IPS-NIHi11 (cell line): ENCODE results near the gene MTHFD2L.
A peak's percentile ranks its signal among the peaks of the same experiment; 100 is the strongest.
"Not testable (repeated sequence)": the region's sequence is repeated elsewhere in the genome, so short reads cannot be mapped to it uniquely, and the experiment has no call there.

ENCODE experiments used
- DNase-seq: peaks from one replicate; pipeline ENCODE4 v3.0.0; 2012; ENCODE audit warnings: mixed read lengths, low spot score

Gene MTHFD2L

GRCh38 chr4:74189331-74190043 is 31.6 kb downstream of the MTHFD2L start:
- peak; percentile 48 for DNase-seq

- no peak for DNase-seq
Measured at GRCh38 chr4:74190332-74190731, 32.4 kb downstream of the MTHFD2L start.

DNA sequence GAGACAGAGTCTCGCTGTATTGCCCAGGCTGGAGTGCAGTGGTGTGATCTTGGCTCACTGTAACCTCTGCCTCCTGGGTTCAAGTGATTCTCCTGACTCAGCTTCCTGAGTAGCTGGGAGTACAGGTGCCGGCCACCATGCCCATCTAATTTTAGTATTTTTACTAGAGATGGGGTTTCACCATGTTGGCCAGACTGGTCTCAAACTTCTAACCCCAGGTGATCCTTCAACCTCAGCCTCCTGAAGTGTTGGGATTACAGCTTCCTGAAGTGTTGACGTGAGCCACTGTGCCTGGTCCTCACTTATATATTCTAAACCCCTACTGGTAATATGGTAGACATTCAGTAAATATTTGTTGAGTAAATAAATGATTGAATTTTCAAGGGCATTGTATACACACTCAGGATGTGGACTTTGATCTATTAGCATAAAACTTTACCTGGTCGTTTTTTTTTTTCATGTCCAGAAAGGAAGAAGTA is 33.0 kb downstream of the MTHFD2L start:
- no peak for DNase-seq

DNA sequence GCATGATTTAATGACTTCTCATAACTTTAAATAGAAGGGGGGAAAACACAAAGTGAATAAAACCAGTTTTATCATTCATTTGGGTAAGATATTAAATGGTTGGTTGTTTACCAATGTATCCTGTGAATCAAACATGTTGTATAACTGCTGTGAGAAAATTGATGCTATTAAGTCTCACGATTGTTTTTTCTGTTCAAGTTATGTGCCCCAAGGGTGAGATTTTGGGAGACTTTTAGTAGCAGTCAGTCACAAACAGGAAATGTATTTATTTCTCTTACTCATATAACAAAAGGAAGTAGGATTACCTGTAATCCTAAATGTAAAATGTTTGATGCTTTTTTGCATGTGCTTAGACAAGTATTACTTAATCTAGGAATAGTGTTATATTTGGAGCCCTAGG is 39.2 kb downstream of the MTHFD2L start:
- DNase-seq, result no peak

DNA sequence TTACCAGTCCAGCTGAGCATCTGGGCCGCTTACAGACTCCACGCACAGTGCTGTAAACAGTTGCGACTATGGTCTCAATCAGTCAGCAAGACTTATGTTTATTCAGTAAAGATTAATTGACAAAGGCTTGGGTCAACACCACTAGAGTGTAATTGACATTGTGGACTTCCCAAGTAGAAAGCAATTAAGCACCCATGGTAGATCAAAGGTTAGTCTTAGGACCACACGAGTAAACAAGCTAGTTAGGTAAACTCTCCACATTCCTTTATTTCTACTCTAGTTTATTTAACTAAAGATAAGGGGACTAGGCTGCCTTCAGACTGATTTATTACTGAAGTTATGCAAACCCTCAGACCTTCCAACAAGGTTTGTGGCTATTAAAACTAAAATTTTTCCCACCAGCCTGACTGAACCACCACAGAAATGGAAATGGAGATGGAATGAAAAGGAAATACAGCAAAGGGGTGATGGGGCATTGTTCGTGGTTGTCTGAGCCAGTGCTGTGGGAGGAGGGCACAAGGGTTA is 44.2 kb downstream of the MTHFD2L start:
- DNase-seq, result no peak

- DNase-seq, result no peak
Measured at GRCh38 chr4:74203467-74203866, 45.5 kb downstream of the MTHFD2L start.

- no peak for DNase-seq
Measured at GRCh38 chr4:74205046-74205445, 47.1 kb downstream of the MTHFD2L start.

- no peak for DNase-seq
Measured at GRCh38 chr4:74205559-74205958, 47.6 kb downstream of the MTHFD2L start.

DNA sequence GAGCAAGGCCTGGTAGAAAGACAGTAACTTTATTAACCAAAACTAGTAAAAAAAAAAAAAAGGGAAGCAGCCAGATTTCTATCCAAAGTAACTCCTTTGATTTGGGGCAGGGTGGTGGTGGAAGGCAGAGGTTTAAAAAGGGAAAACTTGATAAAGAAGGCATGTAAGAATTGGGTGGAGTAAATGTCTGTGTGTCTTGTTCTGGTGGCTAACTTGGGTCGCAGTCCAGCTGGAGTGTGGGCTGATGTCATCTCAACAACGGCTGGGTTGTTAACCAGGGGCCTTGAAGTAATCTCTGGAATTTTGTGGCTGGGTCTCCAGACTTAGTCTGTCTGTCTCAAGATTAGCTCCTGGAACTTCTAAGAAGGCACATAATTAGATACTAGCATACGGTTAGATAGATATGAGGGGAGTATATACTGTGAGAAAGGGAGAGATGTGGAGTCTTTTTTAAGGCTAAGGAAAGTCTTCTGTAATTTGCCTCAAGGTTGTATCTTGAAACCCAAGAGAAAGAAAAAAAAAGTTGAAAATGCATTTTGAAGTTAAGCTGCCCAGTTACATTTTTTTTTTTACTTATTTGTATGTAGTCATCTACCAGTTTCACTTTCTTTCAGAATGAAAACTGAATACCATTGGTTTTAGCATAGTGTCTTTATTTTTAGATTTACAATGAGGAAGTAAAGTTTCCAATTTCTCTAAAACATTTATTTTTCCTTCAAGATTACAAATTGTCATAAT is 48.3 kb downstream of the MTHFD2L start:
- DNase-seq, result no peak

DNA sequence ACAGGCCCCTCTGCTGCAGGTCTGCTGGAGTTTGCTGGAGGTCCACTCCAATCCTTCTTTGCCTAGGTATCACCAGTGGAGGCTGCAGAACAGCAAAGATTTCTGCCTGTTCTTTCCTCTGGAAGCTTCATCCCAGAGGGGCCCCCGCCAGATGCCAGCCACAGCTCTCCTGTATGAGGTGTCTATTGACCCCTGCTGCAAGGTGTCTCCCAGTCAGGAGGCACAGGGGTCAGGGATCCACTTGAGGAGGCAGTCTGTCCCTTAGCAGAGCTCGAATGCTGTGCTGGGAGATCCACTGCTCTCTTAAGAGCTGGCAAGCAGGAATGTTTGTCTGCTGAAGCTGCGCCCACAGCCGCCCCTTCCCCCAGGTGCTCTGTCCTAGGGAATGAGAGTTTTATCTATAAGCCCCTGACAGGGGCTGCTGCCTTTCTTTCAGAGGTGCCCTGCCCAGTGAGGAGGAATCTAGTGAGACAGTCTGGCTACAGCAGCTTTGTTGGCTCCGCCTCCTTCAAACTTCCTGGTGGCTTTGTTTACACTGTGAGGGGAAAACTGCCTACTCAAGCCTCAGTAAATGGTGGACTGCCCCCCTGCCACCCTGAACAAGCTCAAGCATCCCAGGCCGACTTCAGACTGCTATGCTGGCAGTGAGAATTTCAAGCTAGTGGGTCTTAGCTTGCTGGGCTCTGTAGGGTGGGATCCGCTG is 56.7 kb downstream of the MTHFD2L start:
- DNase-seq, result not testable (repeated sequence)

DNA sequence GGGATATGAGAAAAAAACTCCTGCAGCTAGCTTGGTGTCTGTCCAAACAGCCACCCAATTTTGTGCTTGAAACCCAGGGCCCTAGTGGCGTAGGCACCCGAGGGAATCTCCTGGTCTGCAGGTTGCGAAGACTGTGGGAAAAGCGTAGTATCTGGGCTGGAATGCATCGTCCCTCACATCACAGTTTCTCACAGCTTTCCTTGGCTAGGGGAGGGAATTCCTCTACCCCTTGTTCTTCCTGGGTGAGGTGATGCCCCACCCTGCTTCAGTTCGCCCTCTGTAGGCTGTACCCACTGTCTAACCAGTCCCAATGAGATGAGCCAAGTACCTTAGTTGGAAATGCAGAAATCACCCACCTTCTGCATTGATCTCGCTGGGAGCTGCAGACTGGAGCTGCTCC is 57.3 kb downstream of the MTHFD2L start:
- not testable (repeated sequence) for DNase-seq

DNA sequence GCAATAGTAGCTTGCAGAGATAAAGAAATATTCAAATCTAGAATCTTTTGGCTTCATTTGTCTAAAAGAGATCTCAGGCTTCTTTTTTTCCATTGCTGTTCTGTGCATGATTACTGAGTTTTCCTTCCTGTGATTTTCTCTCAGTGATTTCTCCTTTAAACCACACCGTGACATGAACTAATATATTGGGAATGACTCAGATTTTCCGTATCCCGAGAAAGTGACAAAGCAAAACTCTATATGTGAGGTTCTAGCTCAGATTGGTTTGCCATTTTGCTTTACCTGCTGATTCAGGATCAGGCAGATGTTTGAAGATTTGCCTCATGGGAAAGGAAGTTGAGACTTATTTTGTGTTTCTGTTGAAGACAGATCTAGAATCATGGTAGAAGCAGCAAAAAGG is 59.4 kb downstream of the MTHFD2L start:
- no peak for DNase-seq

DNA sequence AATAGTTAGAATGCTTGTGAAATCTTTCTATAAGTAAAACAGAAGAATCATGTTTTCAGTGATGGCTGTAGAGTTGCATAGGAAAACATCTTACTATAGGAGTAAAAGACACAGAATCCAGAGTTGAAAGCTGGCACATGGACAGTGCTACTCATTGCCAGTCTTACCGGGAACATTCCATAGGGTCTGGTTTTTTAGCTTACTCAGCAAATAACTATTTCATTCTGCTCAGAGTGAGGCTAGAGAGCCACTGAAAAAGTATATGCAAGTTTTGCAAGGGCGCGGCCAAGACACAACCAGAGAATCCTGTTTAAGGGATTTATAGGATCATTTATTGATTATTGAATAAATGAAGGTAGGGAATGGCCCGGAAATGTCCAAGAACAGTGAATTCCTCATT is 60.3 kb downstream of the MTHFD2L start:
- DNase-seq, result no peak

GRCh38 chr4:74219240-74219639 is 61.3 kb downstream of the MTHFD2L start:
- no peak for DNase-seq

DNA sequence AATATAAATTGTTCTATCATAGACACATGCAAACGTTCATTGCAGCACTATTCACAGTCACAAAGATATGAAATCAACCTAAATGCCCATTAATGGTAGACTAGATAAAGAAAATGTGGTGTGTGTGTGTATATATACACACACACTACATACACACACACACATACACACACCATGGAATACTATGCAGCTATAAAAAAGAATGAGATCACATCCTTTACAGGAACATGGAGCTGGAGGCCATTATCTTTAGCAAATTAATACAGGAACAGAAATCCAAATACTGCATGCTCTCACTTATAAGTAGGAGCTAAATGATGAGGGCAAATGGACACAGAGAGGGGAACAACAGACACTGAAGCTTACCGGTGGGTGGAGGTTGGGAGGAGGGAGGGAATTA is 65.2 kb downstream of the MTHFD2L start:
- DNase-seq, result no peak

- DNase-seq, result no peak
Measured at GRCh38 chr4:74223801-74224200, 65.9 kb downstream of the MTHFD2L start.

- peak; percentile 73 for DNase-seq
Measured at GRCh38 chr4:74228691-74229640, 71.0 kb downstream of the MTHFD2L start.

GRCh38 chr4:74230902-74231499 is 73.1 kb downstream of the MTHFD2L start:
- DNase-seq, result no peak

- DNase-seq, result no peak
Measured at GRCh38 chr4:74235135-74235534, 77.2 kb downstream of the MTHFD2L start.

DNA sequence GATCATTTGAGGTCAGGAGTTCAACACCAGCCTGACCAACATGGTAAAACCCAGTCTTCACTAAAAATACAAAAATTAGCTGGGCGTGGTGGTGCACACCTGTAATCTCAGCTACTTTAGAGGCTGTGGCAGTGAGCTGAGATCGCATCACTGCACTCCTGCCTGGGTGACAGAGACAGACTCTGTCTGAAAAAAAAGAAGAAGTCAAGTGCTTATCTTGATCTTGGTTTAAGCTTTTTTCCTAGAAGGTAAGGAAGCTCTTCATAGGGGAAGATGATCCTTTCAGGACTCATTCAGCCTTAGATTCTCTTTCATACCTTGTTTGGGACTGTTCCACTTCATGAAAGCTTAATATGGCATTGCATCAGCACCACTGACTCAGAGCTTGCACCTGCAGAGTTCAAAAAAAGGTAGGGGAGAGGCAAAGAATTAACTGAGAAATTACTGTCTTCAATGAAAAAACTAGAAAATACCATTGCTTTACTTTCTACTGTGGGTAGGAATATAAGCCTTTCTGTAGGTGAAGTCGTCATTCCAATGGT is 79.6 kb downstream of the MTHFD2L start:
- no peak for DNase-seq

- no peak for DNase-seq
Measured at GRCh38 chr4:74244049-74244448, 86.1 kb downstream of the MTHFD2L start.
